IMR-90 (cell line): ENCODE results near the gene KCNG4. TPM values are rescaled to one million over a fixed set of nuclear protein-coding genes. Genes with fewer than 3 reads are reported as not detected.

ENCODE experiments used
- ATAC-seq: fragments of 200-7000 bp; cut with Tn5 transposase; 2 replicates; pipeline ENCODE4 v1.9.1; 2020; ENCODE audit warnings: low read depth, mild to moderate bottlenecking, moderate library complexity
- BruUV-seq: library from RNA; stranded (reverse); fragments of 400-500 nt; replicated peaks from 2 replicates; lab custom pipeline; 2021; lab: Mats Ljungman, UMichigan
- CTCF ChIA-PET: fragments of 300-600 bp; formaldehyde crosslinking; extraction: SDS; loops from one replicate; lab custom pipeline; 2021; ENCODE audit warnings: antibody characterized with exemption; lab: Yijun Ruan, JAX
- POLR2A ChIA-PET: fragments of 300-600 bp; sonication (Branson Sonifier 250); formaldehyde crosslinking; loops from one replicate; lab custom pipeline; 2022; ENCODE audit warnings: antibody characterized with exemption; ENCODE audit not compliant: unreplicated experiment; lab: Charles Lee
- DNase-seq: peaks from one replicate; pipeline ENCODE4 v3.0.0; 2013
- H2AFZ ChIP-seq: replicated peaks from 2 replicates; pipeline ENCODE3; 2013; ENCODE audit warnings: low read length, mild to moderate bottlenecking; ENCODE audit not compliant: poor library complexity
- H2AK5ac ChIP-seq: 2 replicates; pipeline ENCODE4 v1.6.1; 2013; ENCODE audit warnings: low read depth, low read length, inconsistent platforms
- H2AK9ac ChIP-seq: replicated peaks from 2 replicates; pipeline ENCODE3; 2013; ENCODE audit warnings: mild to moderate bottlenecking, low read depth, low read length, moderate library complexity; ENCODE audit not compliant: poor library complexity
- H2BK120ac ChIP-seq: 2 replicates; pipeline ENCODE4 v1.6.1; 2013; ENCODE audit warnings: low read depth, low read length, inconsistent platforms
- H2BK15ac ChIP-seq: 3 replicates; pipeline ENCODE4 v1.6.1; 2013; ENCODE audit warnings: low read depth, low read length, inconsistent platforms
- H2BK20ac ChIP-seq: 2 replicates; pipeline ENCODE4 v1.6.1; 2013; ENCODE audit warnings: low read depth, mild to moderate bottlenecking, inconsistent platforms, low read length, moderate library complexity
- H2BK5ac ChIP-seq: 2 replicates; pipeline ENCODE4 v1.6.1; 2013; ENCODE audit warnings: mild to moderate bottlenecking, low read depth, low read length, inconsistent platforms; ENCODE audit not compliant: poor library complexity, severe bottlenecking
- H3K14ac ChIP-seq: replicated peaks from 2 replicates; pipeline ENCODE4 v1.6.1; 2013; ENCODE audit warnings: low read depth, low read length, inconsistent platforms
- H3K18ac ChIP-seq: 2 replicates; pipeline ENCODE4 v1.6.1; 2013; ENCODE audit warnings: low read depth, low read length, control low read depth
- H3K23ac ChIP-seq: 2 replicates; pipeline ENCODE4 v1.6.1; 2013; ENCODE audit warnings: low read depth, low read length, inconsistent platforms
- H3K27ac ChIP-seq: 2 replicates; pipeline ENCODE4 v1.5.1; 2013; ENCODE audit warnings: mild to moderate bottlenecking, control low read depth, low read length; ENCODE audit not compliant: insufficient read depth
- H3K27me3 ChIP-seq: 2 replicates; pipeline ENCODE4 v1.6.1; 2013; ENCODE audit warnings: low read length; ENCODE audit not compliant: control insufficient read depth, insufficient read depth
- H3K36me3 ChIP-seq: 2 replicates; pipeline ENCODE4 v1.6.1; 2013; ENCODE audit warnings: low read length, mixed read lengths; ENCODE audit not compliant: control insufficient read depth, insufficient read depth
- H3K4ac ChIP-seq: 2 replicates; pipeline ENCODE4 v1.6.1; 2013; ENCODE audit warnings: low read depth, low read length, inconsistent platforms
- H3K4me1 ChIP-seq: 2 replicates; pipeline ENCODE4 v1.6.1; 2013; ENCODE audit warnings: low read length, mixed read lengths; ENCODE audit not compliant: control insufficient read depth, insufficient read depth
- H3K4me2 ChIP-seq: 2 replicates; pipeline ENCODE4 v1.6.1; 2013; ENCODE audit warnings: low read depth, mild to moderate bottlenecking, control low read depth, low read length, moderate library complexity
- H3K4me3 ChIP-seq: 2 replicates; pipeline ENCODE4 v1.5.1; 2013; ENCODE audit warnings: low read depth, mild to moderate bottlenecking, control low read depth, low read length, moderate library complexity; ENCODE audit not compliant: insufficient read depth
- H3K56ac ChIP-seq: 2 replicates; pipeline ENCODE4 v1.6.1; 2013; ENCODE audit warnings: low read length, inconsistent platforms; ENCODE audit not compliant: insufficient read depth; ENCODE audit errors: extremely low read depth
- H3K79me1 ChIP-seq, 2 experiments: 2 replicates each; pipeline ENCODE4 v1.6.1; 2013; ENCODE audit warnings: low read length in 2 of 2, inconsistent platforms in 1 of 2, low read depth in 1 of 2
- H3K9ac ChIP-seq: 2 replicates; pipeline ENCODE4 v1.6.1; 2013; ENCODE audit warnings: low read depth, low read length, control low read depth
- H3K9me1 ChIP-seq: 2 replicates; pipeline ENCODE4 v1.6.1; 2013; ENCODE audit warnings: low read length, inconsistent platforms; ENCODE audit not compliant: insufficient read depth
- H3K9me3 ChIP-seq: 2 replicates; pipeline ENCODE4 v1.6.1; 2013; ENCODE audit warnings: low read length; ENCODE audit not compliant: control insufficient read depth, insufficient read depth
- H4K20me1 ChIP-seq: 2 replicates; pipeline ENCODE4 v1.6.1; 2013; ENCODE audit warnings: low read length, inconsistent platforms; ENCODE audit not compliant: insufficient read depth
- H4K5ac ChIP-seq: 2 replicates; pipeline ENCODE4 v1.6.1; 2013; ENCODE audit warnings: mild to moderate bottlenecking, low read depth, low read length, control low read depth
- H4K8ac ChIP-seq, 2 experiments: 2 replicates each; pipeline ENCODE4 v1.6.1; 2013; ENCODE audit warnings: low read depth in 2 of 2, low read length in 2 of 2, control low read depth in 1 of 2, inconsistent platforms in 1 of 2
- H4K91ac ChIP-seq: 2 replicates; pipeline ENCODE4 v1.6.1; 2013; ENCODE audit warnings: low read depth, low read length, inconsistent platforms; ENCODE audit not compliant: insufficient read depth
- BHLHE40 ChIP-seq: fragments of 150-350 bp; IDR thresholded peaks from 2 replicates; pipeline ENCODE4 v1.6.1; 2016; ENCODE audit warnings: mild to moderate bottlenecking, low read depth, low read length
- CEBPB ChIP-seq: IDR thresholded peaks from 2 replicates; pipeline ENCODE4 v1.6.1; 2012; ENCODE audit warnings: low read depth, low read length, improper control_type of control experiment
- CHD1 ChIP-seq: IDR thresholded peaks from 2 replicates; pipeline ENCODE4 v1.6.1; 2012; ENCODE audit warnings: low read depth, low read length, improper control_type of control experiment
- FOS ChIP-seq: fragments of 150-350 bp; IDR thresholded peaks from 2 replicates; pipeline ENCODE4 v1.6.1; 2016; ENCODE audit warnings: low read depth, low read length
- MAFK ChIP-seq: IDR thresholded peaks from 2 replicates; pipeline ENCODE4 v1.6.1; 2012; ENCODE audit warnings: low read depth, low read length, improper control_type of control experiment
- MAZ ChIP-seq: IDR thresholded peaks from 2 replicates; pipeline ENCODE4 v1.6.1; 2012; ENCODE audit warnings: low read depth, mild to moderate bottlenecking, low read length, improper control_type of control experiment, moderate library complexity, borderline replicate concordance
- MXI1 ChIP-seq: IDR thresholded peaks from 2 replicates; pipeline ENCODE4 v1.6.1; 2012; ENCODE audit warnings: low read depth, mild to moderate bottlenecking, low read length, moderate library complexity, borderline replicate concordance
- NFE2L2 ChIP-seq: fragments of 150-350 bp; IDR thresholded peaks from 2 replicates; pipeline ENCODE4 v1.6.1; 2016; ENCODE audit warnings: low read depth, mild to moderate bottlenecking, low read length
- POLR2A ChIP-seq: IDR thresholded peaks from 2 replicates; pipeline ENCODE4 v1.6.1; 2012; ENCODE audit warnings: mild to moderate bottlenecking, low read depth, low read length
- RAD21 ChIP-seq: IDR thresholded peaks from 2 replicates; pipeline ENCODE4 v1.6.1; 2012; ENCODE audit warnings: low read length, improper control_type of control experiment
- RCOR1 ChIP-seq: IDR thresholded peaks from 2 replicates; pipeline ENCODE4 v1.6.1; 2012; ENCODE audit warnings: mild to moderate bottlenecking, low read length, improper control_type of control experiment; ENCODE audit not compliant: insufficient replicate concordance
- RFX5 ChIP-seq: IDR thresholded peaks from 2 replicates; pipeline ENCODE4 v1.8.0; 2012; ENCODE audit warnings: low read depth, mild to moderate bottlenecking, low read length, moderate library complexity
- SMC3 ChIP-seq: fragments of 150-350 bp; IDR thresholded peaks from 2 replicates; pipeline ENCODE4 v1.6.1; 2016; ENCODE audit warnings: low read depth, mild to moderate bottlenecking, antibody characterized with exemption, low read length, moderate library complexity
- WGBS, 2 experiments: methylation state at CpG; one replicate each; pipeline versions ENCODE4 v1.1.5 to v1.1.7; 2013; ENCODE audit warnings: missing lambda C conversion rate in 2 of 2; ENCODE audit not compliant: insufficient read length in 1 of 2; ENCODE audit errors: extremely low coverage in 2 of 2; 5-methylcytosine and 5-hydroxymethylcytosine counted together
- dilution Hi-C: fragments of 300-500 bp; cut with HindIII; formaldehyde crosslinking; loops from one replicate; pipeline ENCODE4 v1.14.3; 2018; ENCODE audit warnings: low sequenced_read_pairs; ENCODE audit not compliant: unreplicated experiment
- in situ Hi-C: fragments of 300-500 bp; cut with MboI; formaldehyde crosslinking; loops from 3 replicates; pipeline ENCODE4 v1.14.3; 2019; ENCODE audit warnings: low sequenced_read_pairs, inconsistent platforms, mixed read lengths
- intact Hi-C: fragments of 100-400 bp; cut with micrococcal nuclease; formaldehyde crosslinking; loops from 2 replicates; pipeline ENCODE4 v1.10.0; 2022
- polyA plus RNA-seq, 3 experiments: library from polyadenylated mRNA; depleted of rRNA; stranded (reverse); fragments of >200 nt; gene quantifications; 2 replicates each; pipeline ENCODE4 v1.2.3, GENCODE V29; 2012; ENCODE audit warnings: low replicate concordance in 1 of 3
- total RNA-seq: library from RNA; depleted of rRNA; stranded (reverse); fragments of >200 nt; gene quantifications from 2 replicates; pipeline ENCODE4 v1.2.3, GENCODE V29; 2012
- TF ChIP-seq, protein P1 (sequence below): fragments of 150-350 bp; IDR thresholded peaks from 2 replicates; pipeline ENCODE4 v1.6.1; 2016; ENCODE audit warnings: low read depth, mild to moderate bottlenecking, low read length, moderate library complexity, borderline replicate concordance
- TF ChIP-seq, protein P2 (sequence below): conservative IDR thresholded peaks from 2 replicates; pipeline ENCODE4 v1.5.1; 2012; ENCODE audit warnings: mild to moderate bottlenecking, low read depth, low read length, improper control_type of control experiment
- TF ChIP-seq, protein P3 (sequence below): fragments of 150-350 bp; IDR thresholded peaks from 2 replicates; pipeline ENCODE4 v1.6.1; 2017; ENCODE audit warnings: mild to moderate bottlenecking, antibody characterized with exemption, low read length, low read depth

The KCNG4 gene
- total and polyA plus RNA-seq, 2 of the 4 experiments (the other 2 are of a cell fraction) = not detected

DNA sequence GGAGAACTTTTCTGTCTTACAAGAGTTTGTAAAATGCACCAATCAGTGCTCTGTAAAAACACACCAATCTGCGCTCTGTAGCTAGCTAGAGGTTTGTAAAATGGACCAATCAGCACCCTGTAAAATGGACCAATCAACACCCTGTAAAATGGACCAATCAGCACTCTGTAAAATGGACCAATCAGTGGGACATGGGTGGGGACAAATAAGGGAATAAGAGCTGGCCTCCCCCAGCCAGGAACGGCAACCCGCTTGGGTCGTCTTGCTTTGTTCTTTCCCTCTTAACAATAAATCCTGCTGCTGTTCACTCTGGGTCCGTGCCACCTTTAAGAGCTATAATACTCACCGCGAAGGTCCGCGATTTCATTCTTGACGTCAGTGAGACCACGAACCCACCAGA is 18.5 kb upstream of the KCNG4 start:
- no CpG with 5 or more reads among the region's 11 CpGs for WGBS, 2 experiments
- H3K79me1 ChIP-seq = no peaks in the 10 kb centered on the region
- no peak overlapping the region for H4K8ac ChIP-seq
- H4K5ac ChIP-seq = no peak overlapping the region
- H4K91ac ChIP-seq = no peak overlapping the region
- no peaks in the 10 kb centered on the region for H4K20me1 ChIP-seq
- H2AK5ac ChIP-seq = no peak overlapping the region
- no peak overlapping the region for H3K23ac ChIP-seq
- no peak overlapping the region for H3K4me2 ChIP-seq
- H2BK5ac ChIP-seq = no peak overlapping the region
- H2AK9ac ChIP-seq = no peak overlapping the region
- H3K9me1 ChIP-seq = no peaks in the 10 kb centered on the region
- peaks cover 44% of the 10 kb centered on the region for H3K27me3 ChIP-seq
- DNase-seq = no peak
- H3K56ac ChIP-seq = no peak overlapping the region
- dilution Hi-C loops (no loop called here), in situ Hi-C loops (no loop called here), intact Hi-C loops (no loop called here)
- no peak overlapping the region for H3K27ac ChIP-seq
- H3K4me1 ChIP-seq = no peaks in the 10 kb centered on the region
- no peak overlapping the region for H3K4ac ChIP-seq
- CTCF ChIA-PET = no interaction called here
- H2BK20ac ChIP-seq = no peak overlapping the region
- no peak for ATAC-seq
- H3K14ac ChIP-seq = no peak overlapping the region
- no peak overlapping the region for H3K9ac ChIP-seq
- H2BK120ac ChIP-seq = no peak overlapping the region
- no TSS peak for BruUV-seq
- no peak overlapping the region for H2AFZ ChIP-seq
- H3K36me3 ChIP-seq = no peaks in the 10 kb centered on the region
- H3K18ac ChIP-seq = no peak overlapping the region
- TF ChIP-seq, protein P1, sequence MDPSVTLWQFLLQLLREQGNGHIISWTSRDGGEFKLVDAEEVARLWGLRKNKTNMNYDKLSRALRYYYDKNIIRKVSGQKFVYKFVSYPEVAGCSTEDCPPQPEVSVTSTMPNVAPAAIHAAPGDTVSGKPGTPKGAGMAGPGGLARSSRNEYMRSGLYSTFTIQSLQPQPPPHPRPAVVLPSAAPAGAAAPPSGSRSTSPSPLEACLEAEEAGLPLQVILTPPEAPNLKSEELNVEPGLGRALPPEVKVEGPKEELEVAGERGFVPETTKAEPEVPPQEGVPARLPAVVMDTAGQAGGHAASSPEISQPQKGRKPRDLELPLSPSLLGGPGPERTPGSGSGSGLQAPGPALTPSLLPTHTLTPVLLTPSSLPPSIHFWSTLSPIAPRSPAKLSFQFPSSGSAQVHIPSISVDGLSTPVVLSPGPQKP = no peak
- TF ChIP-seq, protein P2, sequence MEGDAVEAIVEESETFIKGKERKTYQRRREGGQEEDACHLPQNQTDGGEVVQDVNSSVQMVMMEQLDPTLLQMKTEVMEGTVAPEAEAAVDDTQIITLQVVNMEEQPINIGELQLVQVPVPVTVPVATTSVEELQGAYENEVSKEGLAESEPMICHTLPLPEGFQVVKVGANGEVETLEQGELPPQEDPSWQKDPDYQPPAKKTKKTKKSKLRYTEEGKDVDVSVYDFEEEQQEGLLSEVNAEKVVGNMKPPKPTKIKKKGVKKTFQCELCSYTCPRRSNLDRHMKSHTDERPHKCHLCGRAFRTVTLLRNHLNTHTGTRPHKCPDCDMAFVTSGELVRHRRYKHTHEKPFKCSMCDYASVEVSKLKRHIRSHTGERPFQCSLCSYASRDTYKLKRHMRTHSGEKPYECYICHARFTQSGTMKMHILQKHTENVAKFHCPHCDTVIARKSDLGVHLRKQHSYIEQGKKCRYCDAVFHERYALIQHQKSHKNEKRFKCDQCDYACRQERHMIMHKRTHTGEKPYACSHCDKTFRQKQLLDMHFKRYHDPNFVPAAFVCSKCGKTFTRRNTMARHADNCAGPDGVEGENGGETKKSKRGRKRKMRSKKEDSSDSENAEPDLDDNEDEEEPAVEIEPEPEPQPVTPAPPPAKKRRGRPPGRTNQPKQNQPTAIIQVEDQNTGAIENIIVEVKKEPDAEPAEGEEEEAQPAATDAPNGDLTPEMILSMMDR = no peak
- TF ChIP-seq SMC3 = no peak
- TF ChIP-seq RFX5 = no peak
- no peak for TF ChIP-seq CEBPB
- no peak for TF ChIP-seq BHLHE40
- no peak for TF ChIP-seq MXI1
- TF ChIP-seq POLR2A = no peak
- TF ChIP-seq, protein P3, sequence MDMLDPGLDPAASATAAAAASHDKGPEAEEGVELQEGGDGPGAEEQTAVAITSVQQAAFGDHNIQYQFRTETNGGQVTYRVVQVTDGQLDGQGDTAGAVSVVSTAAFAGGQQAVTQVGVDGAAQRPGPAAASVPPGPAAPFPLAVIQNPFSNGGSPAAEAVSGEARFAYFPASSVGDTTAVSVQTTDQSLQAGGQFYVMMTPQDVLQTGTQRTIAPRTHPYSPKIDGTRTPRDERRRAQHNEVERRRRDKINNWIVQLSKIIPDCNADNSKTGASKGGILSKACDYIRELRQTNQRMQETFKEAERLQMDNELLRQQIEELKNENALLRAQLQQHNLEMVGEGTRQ = no peak
- TF ChIP-seq CHD1 = no peak
- no peak for TF ChIP-seq FOS
- TF ChIP-seq RCOR1 = no peak
- TF ChIP-seq NFE2L2 = no peak
- no peak for TF ChIP-seq RAD21
- no peak for TF ChIP-seq MAZ
- TF ChIP-seq MAFK = no peak
- H3K9me3 ChIP-seq = peaks cover 12% of the 10 kb centered on the region
- POLR2A ChIA-PET = interaction anchor here (0.7 kb wide), 1 partner anchor 247 kb away, joined by 4 read pairs; no protein-coding TSS in a partner anchor
- H2BK15ac ChIP-seq = no peak overlapping the region
- H3K4me3 ChIP-seq = no peak overlapping the region
